Measurements from ENCODE around the gene STXBP6. TPM values are rescaled to one million over a fixed set of nuclear protein-coding genes. Genes with fewer than 3 reads are reported as not detected.

The STXBP6 gene
- total and polyA plus RNA-seq, 2 experiments from 2014 or later = 19.7 to 29.0 TPM

DNA sequence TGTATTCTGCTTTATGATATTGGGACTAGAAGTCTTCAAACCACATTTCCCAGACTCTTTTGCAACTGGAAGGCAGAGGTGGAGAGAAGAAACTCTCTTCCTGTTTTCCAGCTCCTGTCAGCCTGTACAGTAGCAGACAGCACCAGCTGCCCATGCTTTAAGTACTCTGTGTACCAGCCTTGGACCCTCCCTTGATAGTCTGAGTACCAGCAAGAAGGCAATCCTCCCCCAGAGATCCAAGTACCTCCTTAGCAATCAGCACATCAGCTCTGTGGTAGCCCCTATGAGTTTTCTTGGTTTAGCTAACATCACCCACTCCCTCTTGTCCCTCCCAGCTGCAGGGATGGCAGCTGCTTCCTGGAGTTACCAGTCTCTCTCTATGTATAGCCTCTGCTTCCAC, 56.3 kb downstream of the STXBP6 start:
- ATAC-seq = no peak
- Histone ChIP-seq H3F3A (replicated peaks; ENCODE audit: low read depth) (no peaks in the 10 kb centered on the region), H3K4me2 (no peak overlapping the region), H3K9me2 (ENCODE audit: insufficient read depth) (no peaks in the 10 kb centered on the region), H3K4me3 (no peak overlapping the region), H3K36me3 (ENCODE audit: insufficient read depth) (no peaks in the 10 kb centered on the region), H3K4me1 (ENCODE audit: insufficient read depth) (peaks cover 5% of the 10 kb centered on the region; the same call in 1 of the 2 replicates), H3K27me3 (ENCODE audit: insufficient read depth) (no peaks in the 10 kb centered on the region), H2AFZ (no peak overlapping the region), H3K27ac (ENCODE audit: low read depth) (no peak overlapping the region), H4K20me1 (replicated peaks; ENCODE audit: insufficient read depth) (0 out of 2 replicates have a peak, but pooled peaks cover 3% of the 10 kb centered on the region), H3K79me2 (replicated peaks; ENCODE audit: insufficient read depth) (peaks cover 8% of the 10 kb centered on the region; the same call in 1 of the 2 replicates)
- no peak overlapping the region for H3K4me3 Mint-ChIP-seq
- no peaks in the 10 kb centered on the region for H3K36me3 Mint-ChIP-seq (ENCODE audit: low read depth)
- H3K9me3 Mint-ChIP-seq = no peaks in the 10 kb centered on the region
- no peak overlapping the region for H3K27ac Mint-ChIP-seq
- TF ChIP-seq STAT1 (IDR thresholded peaks at IDR 0.05; ENCODE audit: unreplicated experiment) (no peak), JUNB (IDR thresholded peaks at IDR 0.05; ENCODE audit: unreplicated experiment) (no peak), POLR2AphosphoS5 (IDR thresholded peaks at IDR 0.05; ENCODE audit: low read depth) (no peak)
- H3K27me3 Mint-ChIP-seq (ENCODE audit: insufficient read depth, low read depth, poor library complexity) = no peaks in the 10 kb centered on the region
- peaks cover 7% of the 10 kb centered on the region for H3K4me1 Mint-ChIP-seq
- DNase-seq (ENCODE audit: low spot score) = no peak

DNA sequence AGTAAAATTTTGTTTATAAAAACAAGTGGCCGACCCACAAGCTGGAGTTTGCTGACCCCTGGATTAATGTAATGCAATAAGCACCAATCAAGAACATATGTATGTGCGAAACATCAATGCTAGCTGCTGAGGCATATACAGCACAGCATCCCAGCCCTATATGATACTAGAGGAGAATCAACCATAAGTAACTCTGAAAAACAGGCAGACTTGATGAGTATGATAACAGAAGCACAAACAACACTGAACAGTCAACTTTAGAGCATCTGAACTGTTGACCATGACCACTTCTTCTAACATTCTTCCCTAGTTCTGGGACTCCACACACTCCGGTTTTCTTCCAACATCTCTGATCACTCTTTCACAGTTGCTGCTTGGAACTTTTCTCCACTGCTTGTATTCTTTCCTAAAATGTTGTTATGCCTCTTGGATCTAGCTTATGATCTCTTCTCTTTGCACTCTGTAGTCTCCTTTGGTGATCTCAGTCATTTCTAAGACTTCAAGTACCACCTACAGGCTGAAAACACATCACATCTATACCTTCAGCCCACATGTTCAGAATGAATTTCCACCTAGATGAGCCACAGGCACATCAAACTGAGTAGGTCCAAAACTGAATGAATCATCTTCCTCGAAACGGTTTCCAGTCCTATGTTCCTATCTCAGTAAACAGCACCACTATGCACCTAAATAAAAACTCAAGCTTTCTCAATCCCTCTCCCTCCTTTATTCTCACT, 57.2 kb downstream of the STXBP6 start:
- Mint-ChIP-seq H3K27me3 (ENCODE audit: insufficient read depth, low read depth, poor library complexity) (no peaks in the 10 kb centered on the region), H3K4me3 (no peak overlapping the region), H3K27ac (no peak overlapping the region), H3K36me3 (ENCODE audit: low read depth) (no peaks in the 10 kb centered on the region), H3K4me1 (peaks cover 7% of the 10 kb centered on the region), H3K9me3 (no peaks in the 10 kb centered on the region)
- Histone ChIP-seq H3K79me2 (replicated peaks; ENCODE audit: insufficient read depth) (no peaks in the 10 kb centered on the region; the same call in 1 of the 2 replicates), H3K4me1 (ENCODE audit: insufficient read depth) (peaks cover 5% of the 10 kb centered on the region; the same call in 1 of the 2 replicates), H2AFZ (no peak overlapping the region), H3K9me2 (ENCODE audit: insufficient read depth) (no peaks in the 10 kb centered on the region), H3K4me2 (no peak overlapping the region), H3K4me3 (no peak overlapping the region), H3K27ac (ENCODE audit: low read depth) (no peak overlapping the region), H4K20me1 (replicated peaks; ENCODE audit: insufficient read depth) (0 out of 2 replicates have a peak, but pooled peaks cover 3% of the 10 kb centered on the region), H3K27me3 (ENCODE audit: insufficient read depth) (no peaks in the 10 kb centered on the region), H3F3A (replicated peaks; ENCODE audit: low read depth) (no peaks in the 10 kb centered on the region), H3K36me3 (ENCODE audit: insufficient read depth) (no peaks in the 10 kb centered on the region)
- DNase-seq (ENCODE audit: low spot score) (no peak), ATAC-seq (no peak)
- TF ChIP-seq, protein P1, sequence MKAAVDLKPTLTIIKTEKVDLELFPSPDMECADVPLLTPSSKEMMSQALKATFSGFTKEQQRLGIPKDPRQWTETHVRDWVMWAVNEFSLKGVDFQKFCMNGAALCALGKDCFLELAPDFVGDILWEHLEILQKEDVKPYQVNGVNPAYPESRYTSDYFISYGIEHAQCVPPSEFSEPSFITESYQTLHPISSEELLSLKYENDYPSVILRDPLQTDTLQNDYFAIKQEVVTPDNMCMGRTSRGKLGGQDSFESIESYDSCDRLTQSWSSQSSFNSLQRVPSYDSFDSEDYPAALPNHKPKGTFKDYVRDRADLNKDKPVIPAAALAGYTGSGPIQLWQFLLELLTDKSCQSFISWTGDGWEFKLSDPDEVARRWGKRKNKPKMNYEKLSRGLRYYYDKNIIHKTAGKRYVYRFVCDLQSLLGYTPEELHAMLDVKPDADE (IDR thresholded peaks at IDR 0.05) = no peak
- no peak for TF ChIP-seq POLR2AphosphoS5 (IDR thresholded peaks at IDR 0.05; ENCODE audit: low read depth)
- no peak for TF ChIP-seq EZH2 (IDR thresholded peaks at IDR 0.05; ENCODE audit: low read depth, unreplicated experiment)
- TF ChIP-seq, protein P2, sequence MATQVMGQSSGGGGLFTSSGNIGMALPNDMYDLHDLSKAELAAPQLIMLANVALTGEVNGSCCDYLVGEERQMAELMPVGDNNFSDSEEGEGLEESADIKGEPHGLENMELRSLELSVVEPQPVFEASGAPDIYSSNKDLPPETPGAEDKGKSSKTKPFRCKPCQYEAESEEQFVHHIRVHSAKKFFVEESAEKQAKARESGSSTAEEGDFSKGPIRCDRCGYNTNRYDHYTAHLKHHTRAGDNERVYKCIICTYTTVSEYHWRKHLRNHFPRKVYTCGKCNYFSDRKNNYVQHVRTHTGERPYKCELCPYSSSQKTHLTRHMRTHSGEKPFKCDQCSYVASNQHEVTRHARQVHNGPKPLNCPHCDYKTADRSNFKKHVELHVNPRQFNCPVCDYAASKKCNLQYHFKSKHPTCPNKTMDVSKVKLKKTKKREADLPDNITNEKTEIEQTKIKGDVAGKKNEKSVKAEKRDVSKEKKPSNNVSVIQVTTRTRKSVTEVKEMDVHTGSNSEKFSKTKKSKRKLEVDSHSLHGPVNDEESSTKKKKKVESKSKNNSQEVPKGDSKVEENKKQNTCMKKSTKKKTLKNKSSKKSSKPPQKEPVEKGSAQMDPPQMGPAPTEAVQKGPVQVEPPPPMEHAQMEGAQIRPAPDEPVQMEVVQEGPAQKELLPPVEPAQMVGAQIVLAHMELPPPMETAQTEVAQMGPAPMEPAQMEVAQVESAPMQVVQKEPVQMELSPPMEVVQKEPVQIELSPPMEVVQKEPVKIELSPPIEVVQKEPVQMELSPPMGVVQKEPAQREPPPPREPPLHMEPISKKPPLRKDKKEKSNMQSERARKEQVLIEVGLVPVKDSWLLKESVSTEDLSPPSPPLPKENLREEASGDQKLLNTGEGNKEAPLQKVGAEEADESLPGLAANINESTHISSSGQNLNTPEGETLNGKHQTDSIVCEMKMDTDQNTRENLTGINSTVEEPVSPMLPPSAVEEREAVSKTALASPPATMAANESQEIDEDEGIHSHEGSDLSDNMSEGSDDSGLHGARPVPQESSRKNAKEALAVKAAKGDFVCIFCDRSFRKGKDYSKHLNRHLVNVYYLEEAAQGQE (IDR thresholded peaks at IDR 0.05; ENCODE audit: unreplicated experiment) = no peak
- no peak for TF ChIP-seq ZNF331 (CRISPR knock-in tag; IDR thresholded peaks at IDR 0.05; ENCODE audit: low read depth)
- TF ChIP-seq ZNF114 (CRISPR knock-in tag; IDR thresholded peaks at IDR 0.05) = no peak
- no peak for TF ChIP-seq CREB1 (CRISPR knock-in tag; IDR thresholded peaks at IDR 0.05; ENCODE audit: low read depth)
- TF ChIP-seq, protein P3, sequence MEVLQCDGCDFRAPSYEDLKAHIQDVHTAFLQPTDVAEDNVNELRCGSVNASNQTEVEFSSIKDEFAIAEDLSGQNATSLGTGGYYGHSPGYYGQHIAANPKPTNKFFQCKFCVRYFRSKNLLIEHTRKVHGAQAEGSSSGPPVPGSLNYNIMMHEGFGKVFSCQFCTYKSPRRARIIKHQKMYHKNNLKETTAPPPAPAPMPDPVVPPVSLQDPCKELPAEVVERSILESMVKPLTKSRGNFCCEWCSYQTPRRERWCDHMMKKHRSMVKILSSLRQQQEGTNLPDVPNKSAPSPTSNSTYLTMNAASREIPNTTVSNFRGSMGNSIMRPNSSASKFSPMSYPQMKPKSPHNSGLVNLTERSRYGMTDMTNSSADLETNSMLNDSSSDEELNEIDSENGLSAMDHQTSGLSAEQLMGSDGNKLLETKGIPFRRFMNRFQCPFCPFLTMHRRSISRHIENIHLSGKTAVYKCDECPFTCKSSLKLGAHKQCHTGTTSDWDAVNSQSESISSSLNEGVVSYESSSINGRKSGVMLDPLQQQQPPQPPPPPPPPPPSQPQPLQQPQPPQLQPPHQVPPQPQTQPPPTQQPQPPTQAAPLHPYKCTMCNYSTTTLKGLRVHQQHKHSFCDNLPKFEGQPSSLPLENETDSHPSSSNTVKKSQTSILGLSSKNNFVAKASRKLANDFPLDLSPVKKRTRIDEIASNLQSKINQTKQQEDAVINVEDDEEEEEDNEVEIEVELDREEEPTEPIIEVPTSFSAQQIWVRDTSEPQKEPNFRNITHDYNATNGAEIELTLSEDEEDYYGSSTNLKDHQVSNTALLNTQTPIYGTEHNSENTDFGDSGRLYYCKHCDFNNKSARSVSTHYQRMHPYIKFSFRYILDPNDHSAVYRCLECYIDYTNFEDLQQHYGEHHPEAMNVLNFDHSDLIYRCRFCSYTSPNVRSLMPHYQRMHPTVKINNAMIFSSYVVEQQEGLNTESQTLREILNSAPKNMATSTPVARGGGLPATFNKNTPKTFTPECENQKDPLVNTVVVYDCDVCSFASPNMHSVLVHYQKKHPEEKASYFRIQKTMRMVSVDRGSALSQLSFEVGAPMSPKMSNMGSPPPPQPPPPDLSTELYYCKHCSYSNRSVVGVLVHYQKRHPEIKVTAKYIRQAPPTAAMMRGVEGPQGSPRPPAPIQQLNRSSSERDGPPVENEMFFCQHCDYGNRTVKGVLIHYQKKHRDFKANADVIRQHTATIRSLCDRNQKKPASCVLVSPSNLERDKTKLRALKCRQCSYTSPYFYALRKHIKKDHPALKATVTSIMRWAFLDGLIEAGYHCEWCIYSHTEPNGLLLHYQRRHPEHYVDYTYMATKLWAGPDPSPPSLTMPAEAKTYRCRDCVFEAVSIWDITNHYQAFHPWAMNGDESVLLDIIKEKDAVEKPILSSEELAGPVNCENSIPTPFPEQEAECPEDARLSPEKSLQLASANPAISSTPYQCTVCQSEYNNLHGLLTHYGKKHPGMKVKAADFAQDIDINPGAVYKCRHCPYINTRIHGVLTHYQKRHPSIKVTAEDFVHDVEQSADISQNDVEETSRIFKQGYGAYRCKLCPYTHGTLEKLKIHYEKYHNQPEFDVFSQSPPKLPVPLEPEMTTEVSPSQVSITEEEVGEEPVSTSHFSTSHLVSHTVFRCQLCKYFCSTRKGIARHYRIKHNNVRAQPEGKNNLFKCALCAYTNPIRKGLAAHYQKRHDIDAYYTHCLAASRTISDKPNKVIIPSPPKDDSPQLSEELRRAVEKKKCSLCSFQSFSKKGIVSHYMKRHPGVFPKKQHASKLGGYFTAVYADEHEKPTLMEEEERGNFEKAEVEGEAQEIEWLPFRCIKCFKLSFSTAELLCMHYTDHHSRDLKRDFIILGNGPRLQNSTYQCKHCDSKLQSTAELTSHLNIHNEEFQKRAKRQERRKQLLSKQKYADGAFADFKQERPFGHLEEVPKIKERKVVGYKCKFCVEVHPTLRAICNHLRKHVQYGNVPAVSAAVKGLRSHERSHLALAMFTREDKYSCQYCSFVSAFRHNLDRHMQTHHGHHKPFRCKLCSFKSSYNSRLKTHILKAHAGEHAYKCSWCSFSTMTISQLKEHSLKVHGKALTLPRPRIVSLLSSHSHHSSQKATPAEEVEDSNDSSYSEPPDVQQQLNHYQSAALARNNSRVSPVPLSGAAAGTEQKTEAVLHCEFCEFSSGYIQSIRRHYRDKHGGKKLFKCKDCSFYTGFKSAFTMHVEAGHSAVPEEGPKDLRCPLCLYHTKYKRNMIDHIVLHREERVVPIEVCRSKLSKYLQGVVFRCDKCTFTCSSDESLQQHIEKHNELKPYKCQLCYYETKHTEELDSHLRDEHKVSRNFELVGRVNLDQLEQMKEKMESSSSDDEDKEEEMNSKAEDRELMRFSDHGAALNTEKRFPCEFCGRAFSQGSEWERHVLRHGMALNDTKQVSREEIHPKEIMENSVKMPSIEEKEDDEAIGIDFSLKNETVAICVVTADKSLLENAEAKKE (CRISPR knock-in tag; IDR thresholded peaks at IDR 0.05) = no peak
- no peak for TF ChIP-seq JUNB (IDR thresholded peaks at IDR 0.05; ENCODE audit: unreplicated experiment)

Measured in GM23338 (cell line).